Gastroesophageal sphincter (tissue), 4 donors: Measurements from ENCODE around the gene RAF1. TPM values are rescaled to one million over a fixed set of nuclear protein-coding genes. Genes with fewer than 3 reads are reported as not detected.
"Not testable (repeated sequence)": the region's sequence is repeated elsewhere in the genome, so short reads cannot be mapped to it uniquely, and the experiment has no call there.

Experiments
- ATAC-seq: fragments of 150-250 bp; one replicate; pipeline ENCODE4 v1.9.1; 2016; ENCODE audit warnings: mild to moderate bottlenecking, moderate library complexity
- H3K27ac ChIP-seq, 4 donors: fragments of 200-600 bp; sonication (generic) in 3 of 4; 1 replicate in 3 of 4; 2 replicates in 1 of 4; pipeline ENCODE4 v1.5.1; 2016 to 2019
- H3K27me3 ChIP-seq: fragments of 200-600 bp; sonication (generic); one replicate; pipeline ENCODE4 v1.5.1; 2019
- H3K36me3 ChIP-seq, 2 donors: fragments of 200-600 bp; sonication (generic); one replicate each; pipeline ENCODE4 v1.5.1; 2019; ENCODE audit warnings: control low read depth in 1 of 2
- H3K4me1 ChIP-seq, 3 donors: fragments of 200-600 bp; sonication (generic); 1 replicate in 2 of 3; 2 replicates in 1 of 3; pipeline ENCODE4 v1.5.1; 2016 to 2019; ENCODE audit warnings: control low read depth in 2 of 3
- H3K4me3 ChIP-seq, 2 donors: fragments of 200-600 bp; sonication (generic); one replicate each; pipeline ENCODE4 v1.5.1; 2019; ENCODE audit warnings: mild to moderate bottlenecking in 1 of 2, moderate library complexity in 1 of 2
- H3K9me3 ChIP-seq, 3 donors: fragments of 200-600 bp; sonication (generic); one replicate each; pipeline ENCODE4 v1.5.1; 2017 to 2019; ENCODE audit warnings: control low read depth in 2 of 3
- EP300 ChIP-seq: sonication (generic); formaldehyde crosslinking; IDR thresholded peaks from one replicate; pipeline ENCODE4 v1.6.1; 2017; ENCODE audit warnings: antibody characterized with exemption, mild to moderate bottlenecking
- POLR2A ChIP-seq, 2 donors: fragments of 450-650 bp; IDR thresholded peaks; one replicate each; pipeline ENCODE4 v1.6.1; 2017; ENCODE audit warnings: antibody characterized with exemption in 2 of 2, mild to moderate bottlenecking in 2 of 2, moderate library complexity in 1 of 2
- POLR2AphosphoS5 ChIP-seq: sonication (generic); formaldehyde crosslinking; IDR thresholded peaks from one replicate; pipeline ENCODE4 v1.6.1; 2017; ENCODE audit warnings: antibody characterized with exemption
- WGBS, 2 donors: methylation state at CpG; one replicate each; pipeline ENCODE4 v1.1.5; 2018; ENCODE audit warnings: low coverage in 1 of 2; 5-methylcytosine and 5-hydroxymethylcytosine counted together
- total RNA-seq, 4 donors: library from RNA; depleted of rRNA; stranded (reverse); fragments of >200 nt; gene quantifications; one replicate each; pipeline ENCODE4 v1.1.0, GENCODE V29; 2016
- TF ChIP-seq, protein P1 (sequence below), 4 experiments: fragments of 200-600 bp in 2 of 4; fragments of 450-650 bp in 2 of 4; sonication (generic) in 1 of 4; IDR thresholded peaks; one replicate each; pipeline ENCODE4 v1.5.1; 2017 to 2019; ENCODE audit warnings: antibody characterized with exemption in 4 of 4, mild to moderate bottlenecking in 2 of 4, moderate library complexity in 2 of 4

The RAF1 gene
- total RNA-seq, 4 donors from 2014 or later, result 115 to 146 (median 130) TPM

DNA sequence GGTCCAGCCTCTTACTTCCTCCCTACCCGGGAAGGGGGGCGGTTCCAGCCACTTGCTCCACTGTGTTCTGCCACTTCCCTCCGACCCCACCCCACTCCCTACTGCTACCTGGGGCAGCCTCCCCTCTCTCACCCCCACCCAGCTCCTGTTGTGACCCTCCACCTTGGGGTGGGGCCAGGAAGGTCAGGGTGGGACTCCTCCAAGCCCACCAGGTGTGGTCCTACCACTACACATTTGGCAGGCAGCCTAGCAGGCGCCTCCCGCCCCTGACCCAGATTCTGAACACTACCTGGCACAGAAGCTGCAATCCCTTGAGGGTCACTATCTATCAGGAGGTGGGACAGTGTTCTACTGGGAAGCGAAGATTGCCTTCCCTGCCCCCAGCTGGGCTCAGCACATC lies 13.7 kb upstream of the RAF1 start:
- 72% methylated on average over 4 of the region's 6 CpGs; no CpG with 5 or more reads in 1 of the 2 donors for WGBS, 2 donors
- Histone ChIP-seq H3K4me3 (no peak overlapping the region), H3K4me1 (no peaks in the 10 kb centered on the region), H3K27me3 (no peaks in the 10 kb centered on the region), H3K36me3 (no peaks in the 10 kb centered on the region), H3K9me3 (no peaks in the 10 kb centered on the region), H3K27ac (no peak overlapping the region)
- ATAC-seq, result no peak
- TF ChIP-seq, protein P1, sequence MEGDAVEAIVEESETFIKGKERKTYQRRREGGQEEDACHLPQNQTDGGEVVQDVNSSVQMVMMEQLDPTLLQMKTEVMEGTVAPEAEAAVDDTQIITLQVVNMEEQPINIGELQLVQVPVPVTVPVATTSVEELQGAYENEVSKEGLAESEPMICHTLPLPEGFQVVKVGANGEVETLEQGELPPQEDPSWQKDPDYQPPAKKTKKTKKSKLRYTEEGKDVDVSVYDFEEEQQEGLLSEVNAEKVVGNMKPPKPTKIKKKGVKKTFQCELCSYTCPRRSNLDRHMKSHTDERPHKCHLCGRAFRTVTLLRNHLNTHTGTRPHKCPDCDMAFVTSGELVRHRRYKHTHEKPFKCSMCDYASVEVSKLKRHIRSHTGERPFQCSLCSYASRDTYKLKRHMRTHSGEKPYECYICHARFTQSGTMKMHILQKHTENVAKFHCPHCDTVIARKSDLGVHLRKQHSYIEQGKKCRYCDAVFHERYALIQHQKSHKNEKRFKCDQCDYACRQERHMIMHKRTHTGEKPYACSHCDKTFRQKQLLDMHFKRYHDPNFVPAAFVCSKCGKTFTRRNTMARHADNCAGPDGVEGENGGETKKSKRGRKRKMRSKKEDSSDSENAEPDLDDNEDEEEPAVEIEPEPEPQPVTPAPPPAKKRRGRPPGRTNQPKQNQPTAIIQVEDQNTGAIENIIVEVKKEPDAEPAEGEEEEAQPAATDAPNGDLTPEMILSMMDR (IDR thresholded peaks at IDR 0.05), result no peak
- TF ChIP-seq POLR2AphosphoS5 (no peak), POLR2A (IDR thresholded peaks at IDR 0.05) (no peak), EP300 (no peak)

DNA sequence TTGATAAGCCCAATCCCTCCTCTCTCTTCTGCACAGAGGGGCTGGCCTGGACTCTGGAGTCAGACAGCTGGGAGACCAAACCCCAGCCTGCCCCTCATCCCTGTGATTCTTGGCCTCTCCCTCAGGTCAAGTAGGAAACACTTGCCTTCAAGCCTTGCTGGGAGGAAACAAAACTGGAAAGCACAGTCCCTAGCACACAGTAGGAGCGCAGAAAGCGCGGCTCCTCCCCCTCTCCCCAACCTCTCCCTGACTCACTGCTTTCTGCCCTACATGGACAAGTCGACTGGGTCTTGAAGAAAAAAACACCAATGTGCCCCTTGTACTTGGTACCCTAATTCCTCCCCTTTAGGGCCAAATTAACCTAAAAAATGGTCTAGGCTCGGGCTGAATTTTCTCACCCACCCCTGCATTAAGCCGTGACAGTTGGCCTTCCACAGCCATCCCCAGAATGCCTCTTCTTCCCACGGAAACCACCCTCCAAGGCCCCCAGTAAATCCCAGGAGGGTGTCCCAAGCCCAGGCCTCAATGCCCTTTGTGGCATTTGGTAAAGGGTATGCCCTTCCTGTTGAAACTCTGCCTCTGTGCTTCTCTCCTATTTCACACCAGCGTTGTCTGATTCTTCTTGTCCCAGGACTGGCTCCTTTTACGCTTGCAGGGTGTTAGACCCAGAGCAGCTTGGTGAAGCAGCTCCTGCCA lies 11.3 kb upstream of the RAF1 start:
- TF ChIP-seq, protein P1 (IDR thresholded peaks at IDR 0.05), result no peak
- no peak for TF ChIP-seq POLR2AphosphoS5
- no peak for TF ChIP-seq EP300
- TF ChIP-seq POLR2A (IDR thresholded peaks at IDR 0.05), result no peak
- WGBS, 2 donors, result 86 to 89% methylated on average over 4 to 8 of the region's 9 CpGs
- Histone ChIP-seq H3K4me3 (no peak overlapping the region), H3K4me1 (no peaks in the 10 kb centered on the region), H3K36me3 (no peaks in the 10 kb centered on the region), H3K9me3 (no peaks in the 10 kb centered on the region), H3K27ac (no peak overlapping the region), H3K27me3 (no peaks in the 10 kb centered on the region)
- ATAC-seq, result no peak

DNA sequence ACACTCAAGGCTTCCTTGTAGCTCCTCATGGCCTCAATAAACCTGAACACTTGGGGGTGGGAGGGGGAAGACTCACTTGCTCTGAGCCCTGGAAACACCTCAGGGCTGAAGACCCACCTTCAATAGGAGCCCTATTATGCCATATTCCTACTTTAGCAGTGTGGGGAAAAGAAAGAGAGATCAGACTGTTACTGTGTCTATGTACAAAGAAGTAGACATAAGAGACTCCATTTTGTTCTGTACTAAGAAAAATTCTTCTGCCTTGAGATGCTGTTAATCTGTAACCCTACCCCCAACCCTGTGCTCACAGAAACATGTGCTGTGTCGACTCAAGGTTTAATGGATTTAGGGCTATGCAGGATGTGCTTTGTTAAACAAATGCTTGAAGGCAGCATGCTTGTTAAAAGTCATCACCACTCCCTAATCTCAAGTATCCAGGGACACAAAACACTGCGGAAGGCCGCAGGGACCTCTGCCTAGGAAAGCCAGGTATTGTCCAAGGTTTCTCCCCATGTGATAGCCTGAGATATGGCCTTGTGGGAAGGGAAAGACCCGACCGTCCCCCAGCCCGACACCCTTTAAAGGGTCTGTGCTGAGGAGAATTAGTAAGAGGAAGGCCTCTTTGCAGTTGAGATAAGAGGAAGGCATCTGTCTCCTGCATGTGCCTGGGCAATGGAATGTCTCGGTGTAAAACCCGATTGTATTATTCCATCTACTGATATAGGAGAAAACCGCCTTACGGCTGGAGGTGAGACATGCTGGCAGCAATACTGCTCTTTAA lies 10.2 kb upstream of the RAF1 start:
- ATAC-seq, H3K4me1 ChIP-seq, H3K36me3 ChIP-seq, H3K27me3 ChIP-seq, H3K9me3 ChIP-seq, H3K27ac ChIP-seq, H3K4me3 ChIP-seq: not testable (repeated sequence)
- WGBS, 2 donors, result 62 to 65% methylated on average over 4 to 7 of the region's 10 CpGs

DNA sequence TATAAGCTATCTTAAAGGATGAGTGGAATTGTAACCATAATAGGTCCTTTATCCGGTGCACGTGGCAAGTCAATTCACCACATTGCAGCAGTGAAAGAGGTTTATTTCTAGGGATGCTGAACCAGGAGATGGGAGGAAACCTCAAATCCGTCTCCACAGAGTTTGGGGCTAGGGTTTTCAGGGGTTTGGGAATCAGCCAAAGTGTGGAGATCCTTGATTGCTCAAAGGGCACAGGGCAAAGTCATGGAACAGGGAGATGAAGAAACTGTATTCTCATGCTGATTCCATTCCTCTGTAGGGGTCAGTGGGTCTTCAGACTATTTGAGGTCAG lies 7.2 kb upstream of the RAF1 start:
- Histone ChIP-seq H3K4me1 (no peaks in the 10 kb centered on the region), H3K27me3 (no peaks in the 10 kb centered on the region), H3K36me3 (no peaks in the 10 kb centered on the region), H3K9me3 (no peaks in the 10 kb centered on the region), H3K4me3 (no peak overlapping the region), H3K27ac (no peak overlapping the region)
- 89% methylated on average over 3 of the region's 3 CpGs; no CpG with 5 or more reads in 1 of the 2 donors for WGBS, 2 donors
- TF ChIP-seq EP300, result no peak
- TF ChIP-seq POLR2AphosphoS5, result no peak
- TF ChIP-seq, protein P1 (IDR thresholded peaks at IDR 0.05), result no peak
- TF ChIP-seq POLR2A (IDR thresholded peaks at IDR 0.05), result no peak
- ATAC-seq, result no peak

DNA sequence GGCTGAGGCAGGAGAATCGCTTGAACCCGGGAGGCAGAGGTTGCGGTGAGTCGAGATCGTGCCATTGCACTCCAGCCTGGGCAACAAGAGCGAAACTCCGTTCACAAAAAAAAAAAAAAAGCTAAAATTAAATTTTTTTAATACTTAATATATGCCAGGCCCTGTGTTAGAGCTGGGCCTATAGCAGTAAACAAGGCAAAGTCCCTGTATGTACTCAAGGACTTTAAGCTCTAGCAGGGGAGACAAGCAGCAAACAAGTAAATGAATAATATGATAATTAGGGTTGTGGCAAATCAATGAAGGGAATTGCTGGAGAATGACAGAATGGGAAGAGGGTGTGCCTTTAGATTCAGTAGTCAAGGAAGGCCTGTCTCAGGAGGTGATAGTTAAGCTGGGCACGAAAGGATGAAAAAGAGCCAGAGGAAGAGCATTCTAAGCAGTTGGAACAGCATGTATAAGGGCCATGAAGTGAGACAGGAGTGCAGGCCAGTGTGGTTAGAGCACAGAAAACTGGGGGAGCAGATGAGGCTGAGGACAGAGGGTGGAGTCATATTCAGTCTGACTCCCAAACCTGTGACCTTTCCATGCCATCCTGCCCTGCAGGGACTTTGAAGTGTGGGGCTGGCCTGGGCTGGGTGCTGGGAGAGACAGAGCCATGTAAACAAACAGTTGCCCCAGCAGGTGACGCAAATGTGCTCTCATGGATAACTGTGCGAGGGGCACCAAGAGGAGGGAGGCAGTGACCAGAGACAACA lies 6.6 kb upstream of the RAF1 start:
- Histone ChIP-seq H3K4me1 (no peaks in the 10 kb centered on the region), H3K4me3 (no peak overlapping the region), H3K27ac (no peak overlapping the region), H3K9me3 (no peaks in the 10 kb centered on the region), H3K36me3 (no peaks in the 10 kb centered on the region), H3K27me3 (no peaks in the 10 kb centered on the region)
- no peak for ATAC-seq
- 81 to 86% methylated on average over 7 to 8 of the region's 10 CpGs for WGBS, 2 donors
- TF ChIP-seq, protein P1 (IDR thresholded peaks at IDR 0.05), result no peak
- TF ChIP-seq POLR2A (IDR thresholded peaks at IDR 0.05) (no peak), EP300 (no peak), POLR2AphosphoS5 (no peak)
